ENCODE results near the gene CTDP1. TPM values are rescaled to one million over a fixed set of nuclear protein-coding genes. Genes with fewer than 3 reads are reported as not detected.
"Not testable (repeated sequence)": the region's sequence is repeated elsewhere in the genome, so short reads cannot be mapped to it uniquely, and the experiment has no call there.

CTDP1 gene
- total RNA-seq, 2 experiments from 2014 or later = 41.6 to 42.5 TPM

- peaks cover 12% of the 10 kb centered on the region for H3K4me1 Mint-ChIP-seq
- H3K36me3 Mint-ChIP-seq = peaks cover 11% of the 10 kb centered on the region
- no peaks in the 10 kb centered on the region for H3K27me3 Mint-ChIP-seq
- no peak for ATAC-seq (ENCODE audit: low read depth)
- POLR2A ChIA-PET = no interaction called here
- DNase-seq = no peak
- no peak overlapping the region for H3K4me3 Mint-ChIP-seq
- H3K9me3 Mint-ChIP-seq = no peaks in the 10 kb centered on the region
- no peak overlapping the region for H3K27ac Mint-ChIP-seq
Observed at GRCh38 chr18:79693561-79694205, 14.1 kb downstream of the CTDP1 start.

- Mint-ChIP-seq H3K4me1 (peaks cover 12% of the 10 kb centered on the region), H3K36me3 (peaks cover 14% of the 10 kb centered on the region)
- POLR2A ChIA-PET; H3K27ac Mint-ChIP-seq; ATAC-seq (ENCODE audit: low read depth); H3K9me3 Mint-ChIP-seq; H3K4me3 Mint-ChIP-seq; H3K27me3 Mint-ChIP-seq; DNase-seq: not testable (repeated sequence)
Observed at GRCh38 chr18:79694206-79694894, 14.7 kb downstream of the CTDP1 start.

- POLR2A ChIA-PET = no interaction called here
- H3K27ac Mint-ChIP-seq = no peak overlapping the region
- peaks cover 11% of the 10 kb centered on the region for H3K4me1 Mint-ChIP-seq
- no peak overlapping the region for H3K4me3 Mint-ChIP-seq
- H3K36me3 Mint-ChIP-seq = peaks cover 15% of the 10 kb centered on the region
- H3K9me3 Mint-ChIP-seq = no peaks in the 10 kb centered on the region
- no peak for DNase-seq
- ATAC-seq (ENCODE audit: low read depth) = no peak
- H3K27me3 Mint-ChIP-seq = no peaks in the 10 kb centered on the region
Observed at GRCh38 chr18:79694895-79695213, 15.3 kb downstream of the CTDP1 start.

- Mint-ChIP-seq H3K9me3 (no peaks in the 10 kb centered on the region), H3K36me3 (peaks cover 19% of the 10 kb centered on the region), H3K27ac (no peak overlapping the region), H3K4me1 (peaks cover 7% of the 10 kb centered on the region), H3K27me3 (no peaks in the 10 kb centered on the region), H3K4me3 (no peak overlapping the region)
- POLR2A ChIA-PET = no interaction called here
- no peak for DNase-seq
- ATAC-seq (ENCODE audit: low read depth) = no peak
Observed at GRCh38 chr18:79695269-79695668, 15.7 kb downstream of the CTDP1 start.

- H3K27me3 Mint-ChIP-seq = no peaks in the 10 kb centered on the region
- no peaks in the 10 kb centered on the region for H3K9me3 Mint-ChIP-seq
- no peak overlapping the region for H3K27ac Mint-ChIP-seq
- H3K4me1 Mint-ChIP-seq = peaks cover 3% of the 10 kb centered on the region
- peaks cover 22% of the 10 kb centered on the region for H3K36me3 Mint-ChIP-seq
- POLR2A ChIA-PET = no interaction called here
- DNase-seq (no peak), ATAC-seq (ENCODE audit: low read depth) (no peak)
- H3K4me3 Mint-ChIP-seq = no peak overlapping the region
Observed at GRCh38 chr18:79695856-79696850, 16.6 kb downstream of the CTDP1 start.

- Mint-ChIP-seq H3K9me3 (no peaks in the 10 kb centered on the region), H3K4me1 (peaks cover 1% of the 10 kb centered on the region), H3K36me3 (peaks cover 25% of the 10 kb centered on the region), H3K4me3 (no peak overlapping the region), H3K27ac (no peak overlapping the region), H3K27me3 (no peaks in the 10 kb centered on the region)
- DNase-seq (no peak), ATAC-seq (ENCODE audit: low read depth) (no peak)
- POLR2A ChIA-PET = no interaction called here
Observed at GRCh38 chr18:79697178-79697577, 17.6 kb downstream of the CTDP1 start.

GRCh38 chr18:79697976-79698375 lies 18.4 kb downstream of the CTDP1 start:
- Mint-ChIP-seq H3K36me3 (peaks cover 28% of the 10 kb centered on the region), H3K4me1 (no peaks in the 10 kb centered on the region), H3K27ac (no peak overlapping the region), H3K27me3 (no peaks in the 10 kb centered on the region), H3K9me3 (no peaks in the 10 kb centered on the region), H3K4me3 (no peak overlapping the region)
- POLR2A ChIA-PET = no interaction called here
- DNase-seq (no peak), ATAC-seq (ENCODE audit: low read depth) (no peak)

- POLR2A ChIA-PET = no interaction called here
- Mint-ChIP-seq H3K36me3 (peaks cover 34% of the 10 kb centered on the region), H3K9me3 (no peaks in the 10 kb centered on the region), H3K4me1 (peaks cover 3% of the 10 kb centered on the region), H3K27ac (no peak overlapping the region), H3K27me3 (no peaks in the 10 kb centered on the region), H3K4me3 (no peak overlapping the region)
- ATAC-seq (ENCODE audit: low read depth) (no peak), DNase-seq (no peak)
Observed at GRCh38 chr18:79698668-79699335, 19.2 kb downstream of the CTDP1 start.

- Mint-ChIP-seq H3K27me3 (no peaks in the 10 kb centered on the region), H3K4me1 (peaks cover 3% of the 10 kb centered on the region), H3K36me3 (peaks cover 34% of the 10 kb centered on the region), H3K27ac (no peak overlapping the region), H3K4me3 (no peak overlapping the region), H3K9me3 (no peaks in the 10 kb centered on the region)
- ATAC-seq (ENCODE audit: low read depth) (no peak), DNase-seq (no peak)
- POLR2A ChIA-PET = no interaction called here
Observed at GRCh38 chr18:79699653-79700052, 20.1 kb downstream of the CTDP1 start.

GRCh38 chr18:79702906-79703305 lies 23.3 kb downstream of the CTDP1 start:
- Mint-ChIP-seq H3K36me3 (peaks cover 40% of the 10 kb centered on the region), H3K4me3 (no peak overlapping the region), H3K27ac (no peak overlapping the region), H3K4me1 (peaks cover 3% of the 10 kb centered on the region), H3K9me3 (no peaks in the 10 kb centered on the region), H3K27me3 (no peaks in the 10 kb centered on the region)
- no peak for DNase-seq
- no peak for ATAC-seq (ENCODE audit: low read depth)
- POLR2A ChIA-PET = no interaction called here

GRCh38 chr18:79704631-79705030 lies 25.0 kb downstream of the CTDP1 start:
- H3K4me1 Mint-ChIP-seq = peaks cover 5% of the 10 kb centered on the region
- peaks cover 37% of the 10 kb centered on the region for H3K36me3 Mint-ChIP-seq
- no peaks in the 10 kb centered on the region for H3K9me3 Mint-ChIP-seq
- no peak overlapping the region for H3K27ac Mint-ChIP-seq
- no peak overlapping the region for H3K4me3 Mint-ChIP-seq
- POLR2A ChIA-PET = interaction anchor here (0.6 kb wide), 1 partner anchor 313 kb away, joined by 4 read pairs; no protein-coding TSS in a partner anchor
- no peak for DNase-seq
- no peaks in the 10 kb centered on the region for H3K27me3 Mint-ChIP-seq
- ATAC-seq (ENCODE audit: low read depth) = no peak

- Mint-ChIP-seq H3K4me1 (peaks cover 5% of the 10 kb centered on the region), H3K27ac (no peak overlapping the region), H3K36me3 (peaks cover 32% of the 10 kb centered on the region), H3K9me3 (no peaks in the 10 kb centered on the region), H3K4me3 (no peak overlapping the region), H3K27me3 (no peaks in the 10 kb centered on the region)
- no peak for DNase-seq
- POLR2A ChIA-PET = interaction anchor here (0.6 kb wide), 1 partner anchor 313 kb away, joined by 4 read pairs; no protein-coding TSS in a partner anchor
- ATAC-seq (ENCODE audit: low read depth) = no peak
Observed at GRCh38 chr18:79705272-79705671, 25.7 kb downstream of the CTDP1 start.

- no peak for DNase-seq
- H3K27me3 Mint-ChIP-seq = no peaks in the 10 kb centered on the region
- ATAC-seq (ENCODE audit: low read depth) = no peak
- POLR2A ChIA-PET = no interaction called here
- H3K4me3 Mint-ChIP-seq = no peak overlapping the region
- peaks cover 29% of the 10 kb centered on the region for H3K36me3 Mint-ChIP-seq
- peaks cover 5% of the 10 kb centered on the region for H3K4me1 Mint-ChIP-seq
- no peak overlapping the region for H3K27ac Mint-ChIP-seq
- H3K9me3 Mint-ChIP-seq = no peaks in the 10 kb centered on the region
Observed at GRCh38 chr18:79706006-79706405, 26.4 kb downstream of the CTDP1 start.
